CD4-positive, alpha-beta T cell treated with Interleukin-4 for 1 hour (primary cell): ENCODE data around the gene NOP9.

Experiments used
- DNase-seq, 2 donors: peaks; one replicate each; pipeline ENCODE4 v3.0.0-alpha.2; 2020 to 2022

Gene NOP9

DNA sequence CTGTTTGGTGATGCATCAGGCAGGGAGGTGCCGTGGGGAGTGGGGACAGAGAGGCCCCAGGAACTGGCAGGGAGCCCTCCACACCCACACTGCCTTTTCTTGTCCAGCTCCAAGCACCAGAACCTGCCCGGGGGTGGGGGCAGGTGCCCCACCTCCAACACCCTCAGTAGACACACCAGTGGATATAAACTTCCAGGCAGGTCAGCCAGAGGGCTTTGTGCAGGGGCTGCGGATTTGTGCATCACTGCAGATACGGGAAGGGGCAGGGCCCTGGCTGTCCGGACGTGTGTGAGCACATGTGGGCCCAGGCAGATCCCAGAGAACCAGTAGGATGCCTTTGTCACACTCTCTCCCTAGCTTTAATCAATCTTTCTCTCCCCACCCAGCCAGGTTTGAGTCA is 35.4 kb upstream of the NOP9 start:
- no peak for DNase-seq

DNA sequence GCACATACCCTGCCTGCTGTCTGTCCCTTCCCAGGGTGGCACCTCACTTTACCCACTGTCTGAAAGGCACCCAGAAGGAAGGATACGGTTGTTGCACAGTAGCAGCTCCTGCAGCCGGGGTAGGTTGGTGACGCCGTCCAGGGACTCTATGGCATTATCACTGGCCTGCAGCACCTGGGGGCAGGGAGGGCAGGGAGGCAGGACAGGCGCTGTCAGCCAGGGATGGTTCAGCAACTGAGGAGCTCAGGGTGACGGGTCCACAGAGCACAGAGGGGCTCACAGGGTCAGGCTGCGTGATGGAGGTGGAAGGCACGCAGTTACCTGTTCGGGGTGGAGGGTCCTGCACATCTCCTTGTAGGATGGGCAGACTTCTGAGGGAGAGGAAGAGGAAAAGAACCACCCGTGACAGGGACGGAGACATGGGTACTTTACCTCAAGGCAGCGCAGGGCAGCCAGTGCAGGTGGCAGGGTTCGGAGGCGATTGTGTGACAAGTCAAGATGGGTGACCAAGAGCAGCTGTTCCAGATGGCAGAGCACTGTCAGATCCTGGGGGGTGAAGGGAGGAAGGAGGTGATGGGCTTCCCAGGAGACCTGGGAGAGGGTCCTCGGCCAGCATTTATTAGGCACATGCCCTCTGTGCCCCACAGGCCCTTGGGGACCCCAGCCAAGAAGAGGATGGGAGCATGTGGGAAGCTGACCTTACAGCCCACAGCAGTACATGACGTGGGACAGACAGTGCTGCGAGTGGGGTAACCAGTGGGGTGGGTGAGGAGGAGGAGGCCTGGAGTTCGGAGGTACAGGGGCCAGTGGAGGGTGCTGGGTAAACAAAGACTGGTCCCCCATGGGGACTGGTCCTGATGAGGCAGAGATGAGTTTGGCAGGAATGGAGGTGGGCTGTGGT is 33.1 kb upstream of the NOP9 start:
- DNase-seq: no peak

DNA sequence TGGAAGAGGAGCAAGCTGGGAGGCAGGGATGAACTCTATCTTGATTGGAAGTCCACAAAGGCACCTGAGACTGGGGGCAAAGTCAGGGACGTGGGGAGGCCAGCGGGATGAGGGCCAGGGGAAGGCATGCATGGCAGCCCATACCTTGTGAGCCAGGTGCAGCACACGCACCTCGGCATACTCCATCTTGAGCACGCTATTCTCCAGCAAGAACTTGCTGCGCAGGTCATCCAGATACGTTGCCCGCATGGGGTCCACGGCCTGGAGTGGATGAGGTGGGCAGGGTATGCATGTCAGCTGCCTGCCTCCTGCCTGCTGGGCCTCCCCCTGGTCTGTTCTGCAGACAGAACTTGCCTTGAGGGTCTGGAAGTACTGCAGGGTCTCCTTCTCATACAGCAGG is 32.1 kb upstream of the NOP9 start:
- DNase-seq: no peak

DNA sequence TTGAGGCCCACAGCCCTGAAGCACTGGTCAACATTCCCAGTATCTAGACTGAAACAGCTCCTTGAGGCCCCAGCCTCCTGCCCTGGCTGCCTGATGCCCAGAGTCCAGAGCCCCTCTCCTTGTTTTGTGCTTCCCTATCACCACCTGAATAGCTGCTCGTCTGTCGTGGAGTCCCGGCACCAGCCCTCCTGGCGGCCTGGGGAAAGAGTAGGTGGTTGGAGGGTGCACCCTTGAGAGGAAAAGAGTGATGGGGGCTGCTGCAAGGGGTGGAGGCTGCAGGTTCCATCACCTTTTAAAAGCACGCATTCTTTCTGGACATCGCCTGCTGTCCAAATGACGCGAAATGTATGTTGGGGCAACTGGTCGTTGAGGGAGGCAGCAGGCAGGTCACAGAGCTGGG is 31.4 kb upstream of the NOP9 start:
- DNase-seq: no peak

DNA sequence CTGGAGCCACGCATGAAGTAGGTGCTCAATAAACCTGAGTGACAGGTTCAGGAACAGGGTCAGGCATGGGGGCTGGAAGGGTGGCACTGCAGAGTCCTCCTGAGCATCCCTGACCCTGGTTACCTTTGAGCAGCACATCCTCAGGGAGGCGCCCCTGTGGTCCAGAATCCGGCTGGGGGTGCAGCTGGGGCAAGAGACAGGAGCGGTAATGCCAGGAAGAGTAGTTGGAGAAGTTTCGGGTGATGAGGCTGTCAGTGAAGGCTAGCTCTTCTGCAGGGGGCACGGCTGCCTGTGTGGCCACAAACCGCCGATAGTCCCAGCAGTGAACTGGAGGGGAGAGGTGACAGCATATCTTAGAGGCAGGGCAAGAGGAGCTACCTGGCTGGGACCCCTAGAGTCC is 30.3 kb upstream of the NOP9 start:
- no peak for DNase-seq

DNA sequence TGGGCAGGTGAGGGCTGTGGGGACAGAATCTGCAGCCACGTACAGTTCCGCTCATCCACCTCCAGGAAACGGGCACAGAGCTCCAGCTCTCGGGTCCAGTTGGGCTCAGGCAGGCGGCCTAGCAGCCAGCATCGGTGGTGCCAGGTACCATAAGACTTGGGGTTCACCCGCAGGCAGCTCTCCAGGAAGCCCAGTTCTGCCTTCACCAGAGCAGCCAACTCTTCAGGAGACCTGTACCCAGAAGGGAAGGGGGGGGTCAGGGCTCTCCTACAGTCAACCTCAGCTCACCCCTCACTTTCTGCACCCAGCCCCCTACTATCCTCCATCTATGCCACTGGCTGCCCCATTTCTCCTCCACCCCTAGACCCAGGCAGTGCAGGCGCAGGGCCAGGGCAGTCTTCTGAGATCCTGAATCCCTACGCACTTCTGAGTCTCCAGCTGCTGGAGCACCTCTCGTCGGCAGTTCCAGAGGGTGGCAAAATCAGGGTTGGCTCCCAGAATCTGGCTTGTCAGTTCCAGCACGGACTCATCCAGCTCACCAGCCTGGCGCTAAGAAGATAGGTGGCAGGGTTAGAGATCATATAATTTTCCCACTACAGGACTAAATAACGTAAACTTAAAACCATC is 29.6 kb upstream of the NOP9 start:
- no peak for DNase-seq

DNA sequence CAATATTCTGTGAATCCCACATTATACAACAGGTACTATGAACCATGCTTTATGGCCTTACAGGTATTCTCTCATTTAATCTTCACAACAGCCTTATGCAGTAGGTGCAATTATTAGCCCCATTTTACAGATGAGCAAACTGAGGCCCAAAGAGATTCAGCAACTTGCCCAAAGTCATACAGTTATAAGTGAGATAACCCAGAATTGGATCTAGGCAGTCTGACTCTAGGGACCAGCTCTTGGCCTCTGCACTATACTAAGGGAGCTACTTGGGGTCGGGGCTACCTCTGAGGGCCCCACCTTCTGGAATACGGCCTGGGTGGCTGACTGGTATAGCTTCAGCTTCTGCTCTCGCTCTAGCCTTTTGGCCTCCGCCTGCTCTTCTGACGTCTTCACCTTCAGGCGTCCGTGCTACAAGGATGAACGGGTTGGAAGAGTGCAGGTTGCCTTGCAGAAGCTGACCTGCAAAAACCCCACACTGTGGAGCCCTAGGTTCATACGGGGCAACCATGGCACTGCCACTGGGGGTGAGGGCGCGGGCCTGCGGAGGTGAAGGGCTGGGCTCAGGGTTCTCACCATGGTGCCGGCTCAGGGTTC is 29.0 kb upstream of the NOP9 start:
- DNase-seq: no peak

DNA sequence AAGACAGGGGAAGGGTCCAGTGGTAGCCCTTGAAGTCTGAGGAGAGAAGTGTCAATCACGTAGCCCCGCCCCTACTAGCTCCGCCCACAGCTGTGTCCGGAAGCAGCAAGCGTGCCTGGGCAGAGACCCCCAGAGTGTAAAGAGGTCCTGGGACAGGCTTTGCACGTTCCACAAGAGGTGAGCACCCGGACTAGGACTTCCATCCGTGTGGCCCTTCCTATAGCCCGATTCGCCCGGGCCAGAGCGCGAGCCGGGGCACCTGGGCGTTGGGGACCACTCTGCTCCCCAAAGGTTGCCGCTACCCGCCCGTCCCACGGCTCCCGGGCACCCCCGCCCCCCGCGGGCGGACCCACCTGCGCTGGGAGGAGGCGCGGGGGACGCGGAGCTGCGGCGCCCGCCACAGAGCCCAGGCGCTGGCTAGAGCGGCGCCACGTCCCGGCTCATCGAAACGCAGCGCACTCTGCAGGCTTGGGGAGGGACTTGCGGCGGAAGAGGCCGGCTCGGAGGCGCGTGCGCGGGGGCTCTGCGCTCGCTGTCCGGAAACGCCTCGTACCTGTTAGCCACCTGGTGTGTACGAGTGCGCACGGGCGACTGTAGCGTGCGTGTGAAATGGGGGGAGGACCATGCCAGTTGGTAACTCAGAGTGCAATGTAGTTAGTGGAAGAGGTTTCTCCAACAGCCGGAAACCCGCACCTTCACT is 28.4 kb upstream of the NOP9 start, which contains the start of gene RABGGTA:
Gene RABGGTA, minus strand, starts transcription at position 464 of the 700 bp plus-strand sequence. CDS start 482 bp downstream, outside the sequence.
- peak; percentile 95 to 96 for DNase-seq

DNA sequence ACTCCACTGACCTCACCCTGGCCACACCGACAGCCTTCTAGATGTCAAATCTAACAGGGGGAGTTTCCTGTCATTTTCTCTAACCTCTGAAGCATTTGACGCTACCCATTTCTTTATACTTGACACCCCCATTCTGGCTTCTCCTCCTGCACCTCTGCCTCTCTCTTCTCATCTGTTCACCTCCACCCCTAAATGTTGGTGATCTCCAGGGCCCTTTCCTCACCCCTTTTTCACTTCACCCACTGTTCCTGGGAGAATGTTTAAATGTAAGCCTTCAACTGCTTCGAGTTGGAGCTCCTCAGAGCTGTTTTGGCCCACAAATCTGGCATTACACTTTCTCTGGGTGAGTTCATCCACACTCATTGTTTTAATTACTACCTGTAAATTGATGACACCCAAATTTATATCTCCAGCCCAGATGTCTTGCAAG is 27.8 kb upstream of the NOP9 start:
- no peak for DNase-seq

DNA sequence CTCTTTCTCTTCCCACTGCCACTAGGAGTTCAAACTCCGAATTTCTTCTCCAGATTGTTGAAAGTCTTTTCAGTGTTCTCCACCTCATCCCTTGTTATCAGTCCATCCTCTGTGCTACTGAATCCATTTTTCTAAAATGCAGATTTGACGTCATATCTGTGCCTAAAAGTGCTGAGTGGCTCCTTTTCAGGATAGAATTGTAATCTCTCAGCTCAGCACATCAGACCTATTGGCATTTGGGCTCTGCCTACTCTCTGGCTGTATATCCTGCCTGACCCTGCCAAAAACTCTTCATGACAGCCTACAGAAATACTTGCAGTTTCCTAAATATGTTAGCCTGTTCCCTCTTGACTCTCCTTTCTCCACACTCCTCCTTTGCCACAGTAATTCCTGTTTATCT is 27.2 kb upstream of the NOP9 start:
- no peak for DNase-seq

DNA sequence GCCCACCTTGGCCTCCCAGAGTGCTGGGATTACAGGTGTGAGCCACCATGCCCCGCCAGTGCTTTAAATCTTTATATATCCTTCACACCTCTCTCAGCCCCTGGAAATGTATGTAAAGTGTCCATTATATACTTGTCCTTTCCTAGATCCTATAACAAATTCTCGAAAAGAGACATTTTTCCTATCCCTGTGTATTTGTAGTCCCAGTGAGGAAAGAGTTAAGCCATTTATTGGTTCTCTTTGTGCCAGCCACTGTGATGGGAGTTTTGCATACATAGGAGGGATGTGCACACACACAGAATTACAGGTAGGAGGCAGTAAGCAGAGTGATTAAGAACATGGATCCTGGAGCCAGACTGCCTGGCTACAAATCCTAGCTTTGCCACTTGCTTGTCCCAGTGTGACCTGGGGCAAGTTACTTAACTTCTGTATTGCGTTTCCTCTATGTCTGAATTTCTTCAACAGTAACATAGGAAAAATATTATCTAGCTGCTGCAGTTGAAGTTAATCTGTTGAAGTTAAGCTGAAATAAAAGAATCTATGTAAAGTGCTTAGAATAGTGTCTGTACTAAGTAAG is 26.1 kb upstream of the NOP9 start:
- DNase-seq: no peak

DNA sequence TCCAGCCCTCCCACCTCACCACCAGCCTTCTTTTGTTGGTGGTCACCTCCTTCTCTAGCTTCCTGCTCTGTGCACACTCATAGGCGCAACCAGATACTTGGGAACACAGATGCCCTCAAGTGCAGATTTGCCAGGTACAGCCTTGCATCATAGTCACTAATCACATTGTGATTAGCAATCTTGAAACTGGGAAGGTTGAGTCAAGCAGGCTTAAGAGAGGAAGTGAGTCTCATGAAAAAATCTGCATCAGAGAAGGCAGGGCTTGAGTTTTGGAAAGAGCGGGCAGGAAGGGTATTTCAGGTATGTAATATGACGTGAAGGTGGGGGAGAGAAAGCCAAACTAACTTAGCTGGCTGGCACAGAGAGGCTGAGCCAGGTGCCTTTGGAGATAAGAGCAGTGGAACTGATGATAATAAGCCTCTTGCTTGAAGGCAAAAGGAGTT is 25.5 kb upstream of the NOP9 start:
- peak; percentile 57 to 64 for DNase-seq

DNA sequence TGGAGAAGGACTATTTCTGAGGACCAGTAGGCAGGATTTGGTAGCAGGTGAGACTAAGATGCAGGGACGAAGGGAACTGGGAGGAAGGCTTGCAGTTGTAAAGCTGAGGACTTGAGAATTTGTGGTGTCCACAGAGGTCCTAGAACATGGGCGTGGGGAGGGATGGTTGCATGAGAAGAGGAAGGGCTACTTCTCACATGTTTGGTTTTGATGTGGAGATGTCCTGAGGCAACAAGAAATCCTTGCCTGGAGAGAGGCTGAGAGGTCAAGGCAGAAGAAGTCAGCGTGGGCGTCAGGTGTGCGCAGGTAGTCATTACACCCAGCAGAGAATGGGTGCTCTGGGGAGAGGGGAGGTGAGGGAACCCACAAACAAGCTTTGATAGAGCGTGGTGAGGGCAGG is 22.6 kb upstream of the NOP9 start:
- DNase-seq: no peak

DNA sequence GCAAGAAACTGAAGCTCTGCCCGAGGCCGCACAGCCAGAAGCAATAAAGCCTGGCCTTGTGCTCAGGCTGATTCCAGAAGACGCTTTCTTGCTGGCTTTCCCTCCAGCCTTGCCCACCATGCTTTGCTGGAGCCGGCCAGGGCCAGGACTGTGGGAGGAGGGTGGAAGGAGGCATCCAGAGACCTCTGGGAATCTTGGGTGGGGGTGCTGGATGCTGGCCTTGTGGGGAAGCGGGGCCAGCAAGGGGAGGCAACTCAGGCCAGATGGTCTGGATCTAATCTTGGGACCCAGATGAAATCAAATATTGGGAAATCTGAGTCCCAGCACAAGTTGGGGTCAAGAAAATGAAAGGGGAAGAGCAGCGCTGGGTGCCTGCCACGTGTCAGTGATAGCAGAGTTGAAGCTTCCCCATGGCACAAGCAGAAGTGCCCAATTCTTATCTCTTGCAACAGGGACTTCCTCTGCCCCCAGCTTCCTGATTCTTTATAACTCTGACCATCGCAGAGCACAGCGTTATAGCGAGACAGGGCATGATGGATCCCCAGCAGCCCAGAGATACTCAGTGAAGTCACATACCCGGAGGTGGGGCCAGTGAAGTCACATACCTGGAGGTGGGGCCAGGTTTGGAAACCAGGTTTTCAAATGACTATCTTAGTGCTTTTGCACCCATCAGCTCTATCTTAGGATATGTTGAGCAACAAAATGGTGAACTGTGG is 21.9 kb upstream of the NOP9 start:
- peak in 1 of 2 donors; percentile 62 for DNase-seq

DNA sequence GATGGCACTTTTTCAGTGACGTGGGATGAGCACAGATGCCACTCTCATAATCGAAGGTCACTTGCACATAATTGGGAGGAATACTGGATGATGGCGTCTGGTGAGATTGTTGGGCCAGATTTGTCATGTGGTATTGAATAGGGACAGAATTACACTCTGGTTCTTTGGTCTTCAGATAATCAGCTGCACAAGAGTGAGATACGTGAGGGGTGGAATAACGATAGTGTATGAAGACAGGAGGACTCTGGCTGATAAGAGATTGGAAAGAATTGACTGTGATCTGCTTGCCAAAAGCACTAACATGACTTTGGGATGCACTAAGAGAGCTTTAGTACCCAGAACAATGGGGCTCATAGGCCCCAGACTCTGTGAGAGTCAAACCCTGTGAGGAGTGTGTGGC is 21.2 kb upstream of the NOP9 start:
- DNase-seq: no peak

DNA sequence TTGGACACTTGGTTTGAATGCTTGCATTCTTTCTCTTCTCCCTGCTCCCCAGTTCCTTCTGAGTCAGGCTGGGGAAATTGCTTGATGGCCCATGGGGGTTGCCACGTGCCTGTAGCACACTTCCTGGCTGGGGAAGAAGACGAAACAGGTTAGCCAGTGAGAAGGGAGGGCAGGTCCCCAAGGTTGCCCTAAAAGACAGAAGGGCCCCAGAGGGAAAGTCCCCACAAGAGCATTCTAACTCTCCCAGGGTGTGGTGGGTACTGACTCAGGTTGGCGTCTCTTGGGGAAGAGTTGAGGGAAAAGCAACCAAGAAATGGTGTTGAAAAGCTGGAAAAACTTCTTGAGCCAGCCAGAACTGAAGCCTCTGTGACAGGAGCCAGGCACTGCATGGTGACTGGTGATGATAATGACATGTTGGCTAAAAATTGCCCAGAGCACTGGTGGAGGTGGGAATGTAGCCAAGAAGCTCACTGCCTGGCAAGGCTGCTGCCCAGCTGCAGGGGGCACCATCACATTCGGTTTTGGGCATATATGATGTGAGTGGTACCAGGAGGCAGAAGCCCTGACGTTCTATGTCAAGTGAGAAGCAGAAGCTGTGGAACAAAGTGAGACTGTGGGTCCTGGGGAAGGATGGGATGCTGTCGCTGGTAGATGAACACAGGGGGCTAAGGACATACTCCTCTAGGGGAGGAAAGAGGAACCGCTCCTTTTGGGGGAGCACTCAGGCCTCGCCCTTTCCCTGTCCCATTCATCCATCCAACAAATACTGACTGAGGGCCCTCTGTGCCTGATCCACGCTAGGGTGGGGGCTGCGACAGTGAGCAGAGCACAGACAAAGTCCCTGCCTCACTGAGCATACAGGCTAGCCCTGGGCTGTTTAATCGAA is 20.1 kb upstream of the NOP9 start:
- peak; percentile 69 for DNase-seq

DNA sequence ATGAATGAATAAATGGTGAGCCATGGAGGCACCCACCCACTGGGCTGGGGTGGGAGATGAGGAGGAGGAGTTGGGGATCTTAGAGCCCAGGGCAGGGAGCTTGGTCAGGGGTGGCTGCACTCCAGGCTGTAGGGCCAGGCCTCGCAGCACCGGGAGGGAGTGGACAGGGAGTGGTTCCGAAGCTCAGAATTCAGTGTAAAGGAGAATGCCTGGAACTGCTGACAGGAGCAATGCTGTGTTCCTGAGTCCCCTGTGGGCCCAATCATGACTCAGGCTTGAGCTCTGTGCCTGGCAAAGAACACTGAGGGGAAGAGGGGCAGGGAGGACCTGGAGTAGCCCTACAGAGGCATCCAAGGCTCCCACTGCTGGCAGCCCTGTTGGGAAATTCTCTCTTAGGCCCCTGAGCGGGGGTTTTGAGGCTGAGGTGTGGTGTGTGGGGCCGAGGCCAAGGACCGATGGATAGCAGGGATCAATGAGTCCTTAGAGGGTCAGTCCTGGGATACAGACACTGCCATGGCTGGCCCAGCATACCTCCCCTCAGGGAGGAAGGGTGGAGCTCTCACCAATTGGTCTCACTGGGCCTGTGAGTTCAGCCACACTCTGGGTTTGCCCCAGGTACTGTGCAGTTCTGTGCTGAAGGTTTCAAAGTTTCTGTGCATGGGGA is 18.7 kb upstream of the NOP9 start:
- no peak for DNase-seq

DNA sequence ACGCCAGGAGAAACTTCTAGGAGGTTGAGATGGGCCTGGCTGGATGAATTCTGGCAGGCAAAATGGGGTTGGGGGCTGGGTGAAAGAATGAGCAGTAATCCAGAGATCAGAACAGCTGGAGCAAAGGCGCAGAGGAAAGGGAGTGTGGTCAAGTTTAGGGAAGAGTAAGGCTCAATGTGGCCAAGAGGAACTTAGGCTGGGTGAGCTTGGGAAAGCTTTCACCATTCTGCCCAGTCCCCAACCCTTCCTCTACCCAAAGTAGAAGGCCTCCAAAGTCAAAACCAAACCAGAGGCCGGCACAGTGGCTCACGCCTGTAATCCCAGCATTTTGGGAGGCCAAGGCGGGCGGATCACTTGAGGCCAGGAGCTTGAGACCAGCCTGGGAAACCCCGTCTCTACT is 18.0 kb upstream of the NOP9 start:
- DNase-seq: no peak

DNA sequence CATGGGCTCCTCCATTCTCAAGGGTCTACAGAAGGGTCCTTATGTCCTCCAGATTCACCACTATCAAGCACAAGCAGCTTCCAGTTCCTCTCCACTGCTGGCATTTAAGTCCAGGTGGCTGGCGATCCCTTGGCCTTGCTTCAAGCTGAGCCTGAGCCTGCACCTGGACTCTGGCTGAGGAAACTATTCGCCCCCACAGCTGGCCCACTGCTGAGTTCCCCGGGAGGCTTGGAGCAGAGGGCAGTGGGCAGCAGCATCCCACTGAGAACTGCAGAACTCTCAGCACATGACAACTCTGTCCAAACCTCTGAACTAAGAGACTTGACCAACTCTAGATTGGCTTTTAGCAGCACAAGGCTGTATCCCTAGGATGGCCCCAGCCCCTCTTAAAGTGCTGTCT is 16.9 kb upstream of the NOP9 start:
- DNase-seq: no peak

DNA sequence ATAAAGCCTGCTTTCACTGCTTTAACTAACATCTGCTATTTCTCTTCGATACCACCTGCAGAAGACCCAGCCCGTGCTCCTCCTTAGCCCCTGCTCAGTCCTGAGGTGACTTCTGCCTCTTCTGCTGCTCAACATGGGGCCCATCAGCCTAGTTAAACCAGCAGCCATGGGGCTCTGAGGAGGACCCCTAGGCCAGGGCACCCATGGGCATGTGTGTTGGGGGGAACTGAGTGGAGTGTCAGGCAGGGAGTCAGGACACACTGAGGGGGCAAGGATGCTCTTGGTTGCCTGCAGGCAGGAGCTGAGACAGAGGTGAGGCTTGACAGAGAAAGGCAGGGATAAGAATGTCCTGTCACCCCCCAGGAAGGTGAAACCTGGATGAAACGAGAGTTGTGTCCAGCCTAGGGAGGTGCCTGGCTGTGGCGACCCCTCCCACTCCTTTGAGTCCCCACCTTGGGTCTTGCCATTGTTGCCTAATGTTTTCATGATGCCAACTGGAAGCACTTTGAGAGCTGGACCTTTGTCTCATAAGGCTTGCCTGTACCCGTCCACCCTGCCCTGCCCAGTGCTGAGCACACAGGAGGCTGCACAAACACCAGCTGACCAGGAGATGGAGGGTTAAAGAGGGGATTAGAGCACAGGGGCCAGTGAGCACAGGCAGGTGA is 15.7 kb upstream of the NOP9 start:
- no peak for DNase-seq
